ENCODE results near the gene CHN2. TPM values are rescaled to one million over a fixed set of nuclear protein-coding genes. Genes with fewer than 3 reads are reported as not detected.
A peak's percentile ranks its signal among the peaks of the same experiment; 100 is the strongest.

CHN2 gene
- total RNA-seq, 4 donors from 2014 or later, result 5.6 to 36.7 (median 16.8) TPM

GRCh38 chr7:29370531-29371314, 176.1 kb downstream of the CHN2 start:
- intact Hi-C loops (cut with DNase I; ENCODE audit: low total_unique reads), result no loop called here
- no peaks in the 10 kb centered on the region for H3K9me3 ChIP-seq
- no peak overlapping the region for H3K4me3 ChIP-seq
- TF ChIP-seq POLR2AphosphoS5 (IDR thresholded peaks at IDR 0.05) (no peak), POLR2A (IDR thresholded peaks at IDR 0.05) (no peak), CTCF (IDR thresholded peaks at IDR 0.05) (no peak), EP300 (IDR thresholded peaks at IDR 0.05; ENCODE audit: low read depth) (no peak)
- H3K4me1 ChIP-seq, result peaks cover 0 to 31% (median 2%) of the 10 kb centered on the region in 4 donors
- DNase-seq, result peak; percentile 38
- no peaks in the 10 kb centered on the region for H3K36me3 ChIP-seq
- 48 to 50% methylated on average over 2 to 6 of the region's 6 CpGs for WGBS, 2 donors (ENCODE audit: low coverage in 1 of 2)
- in situ Hi-C loops (cut with MboI; ENCODE audit: low pct_ligation_motif_present in 1 of 4, low pct_unique_long_range_greater_than_20kb in 1 of 4, low sequenced_read_pairs in 3 of 4), result no loop called here
- H3K27me3 ChIP-seq, result no peaks in the 10 kb centered on the region
- peak overlapping the region in 2 of 4 donors; percentile 5 to 40 for H3K27ac ChIP-seq

GRCh38 chr7:29371472-29371871, 176.9 kb downstream of the CHN2 start:
- no peaks in the 10 kb centered on the region for H3K36me3 ChIP-seq
- intact Hi-C loops (cut with DNase I; ENCODE audit: low total_unique reads), result no loop called here
- in situ Hi-C loops (cut with MboI; ENCODE audit: low pct_ligation_motif_present in 1 of 4, low pct_unique_long_range_greater_than_20kb in 1 of 4, low sequenced_read_pairs in 3 of 4), result no loop called here
- 92 to 100% methylated on average over 3 of the region's 3 CpGs for WGBS, 2 donors (ENCODE audit: low coverage in 1 of 2)
- no peak for TF ChIP-seq POLR2A (IDR thresholded peaks at IDR 0.05)
- TF ChIP-seq EP300 (IDR thresholded peaks at IDR 0.05; ENCODE audit: low read depth), result no peak
- no peak for TF ChIP-seq POLR2AphosphoS5 (IDR thresholded peaks at IDR 0.05)
- no peak for TF ChIP-seq CTCF (IDR thresholded peaks at IDR 0.05)
- H3K9me3 ChIP-seq, result no peaks in the 10 kb centered on the region
- H3K4me1 ChIP-seq, result peaks cover 0 to 36% (median 4%) of the 10 kb centered on the region in 4 donors
- no peak overlapping the region for H3K4me3 ChIP-seq
- no peak overlapping the region for H3K27ac ChIP-seq
- no peaks in the 10 kb centered on the region for H3K27me3 ChIP-seq
- DNase-seq, result no peak

- intact Hi-C loops (cut with DNase I; ENCODE audit: low total_unique reads), result no loop called here
- peak overlapping the region in 2 of 4 donors; percentile 16 to 24 for H3K27ac ChIP-seq
- WGBS, 2 donors (ENCODE audit: low coverage in 1 of 2), result 64 to 70% methylated on average over 3 of the region's 3 CpGs
Measured at GRCh38 chr7:29372351-29373090, 177.9 kb downstream of the CHN2 start.

More at GRCh38 chr7:29372351-29373090, 177.9 kb downstream of the CHN2 start:
- no peaks in the 10 kb centered on the region for H3K9me3 ChIP-seq
- in situ Hi-C loops (cut with MboI; ENCODE audit: low pct_ligation_motif_present in 1 of 4, low pct_unique_long_range_greater_than_20kb in 1 of 4, low sequenced_read_pairs in 3 of 4), result no loop called here
- no peak for DNase-seq
- TF ChIP-seq CTCF (IDR thresholded peaks at IDR 0.05) (no peak), POLR2A (IDR thresholded peaks at IDR 0.05) (no peak), EP300 (IDR thresholded peaks at IDR 0.05; ENCODE audit: low read depth) (no peak), POLR2AphosphoS5 (IDR thresholded peaks at IDR 0.05) (no peak)
- H3K27me3 ChIP-seq, result no peaks in the 10 kb centered on the region
- H3K36me3 ChIP-seq, result no peaks in the 10 kb centered on the region
- H3K4me1 ChIP-seq, result peaks cover 0 to 47% (median 10%) of the 10 kb centered on the region in 4 donors
- no peak overlapping the region for H3K4me3 ChIP-seq

All from transverse colon (tissue), 4 donors.